Measurements from ENCODE around the gene CUL4B.
A peak's percentile ranks its signal among the peaks of the same experiment; 100 is the strongest.

Gene CUL4B

DNA sequence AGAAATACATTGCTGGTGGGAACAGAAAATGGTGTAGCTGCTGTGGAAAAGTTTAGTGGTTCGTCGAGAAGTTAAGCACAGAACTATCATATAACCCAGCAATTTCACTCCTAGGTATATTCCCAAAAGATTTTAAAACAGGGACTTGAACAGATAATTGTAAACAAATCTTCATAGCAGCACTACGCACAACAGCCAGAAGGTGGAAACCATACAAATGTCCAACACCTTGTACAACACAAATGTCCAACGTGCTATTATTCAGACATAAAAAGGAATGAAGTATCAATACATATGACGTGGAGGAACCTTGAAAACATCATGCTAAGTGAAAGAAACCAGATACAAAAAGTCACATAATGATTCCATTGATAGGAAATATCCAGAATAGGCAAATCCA is 37.9 kb downstream of the CUL4B start:
- no peaks in the 10 kb centered on the region for H3K4me1 ChIP-seq (ENCODE audit: control extremely low read depth in 1 of 4, control insufficient read depth in 4 of 4, insufficient read depth in 4 of 4, low read length in 3 of 4)
- peaks cover 0 to 4% (median 0%) of the 10 kb centered on the region in 5 experiments for H3K9me3 ChIP-seq (ENCODE audit: control extremely low read depth in 1 of 5, control insufficient read depth in 4 of 5, insufficient read depth in 2 of 5, low read depth in 1 of 5, low read length in 4 of 5)
- 76% methylated on average over 4 of the region's 5 CpGs for WGBS (ENCODE audit: insufficient coverage)
- no peak for DNase-seq
- ChIA-PET CTCF (no interaction called here), POLR2A (no interaction called here)
- H3K27me3 ChIP-seq (replicated peaks in 2 of 5; ENCODE audit: control insufficient read depth in 4 of 5, insufficient read depth in 5 of 5, low read length in 4 of 5): no peaks in the 10 kb centered on the region
- H3K27ac ChIP-seq (ENCODE audit: insufficient read depth in 1 of 2, low read depth in 1 of 2, low read length in 2 of 2, poor library complexity in 1 of 2, severe bottlenecking in 2 of 2): no peak overlapping the region
- peaks cover 0 to 19% (median 1%) of the 10 kb centered on the region in 4 experiments for H3K36me3 ChIP-seq (ENCODE audit: control insufficient read depth in 4 of 4, insufficient read depth in 4 of 4, low read length in 3 of 4)
- no peak overlapping the region for H3K4me3 ChIP-seq (ENCODE audit: control insufficient read depth in 1 of 7, extremely low read depth in 1 of 7, insufficient read depth in 4 of 7, low read depth in 2 of 7, low read length in 6 of 7)

DNA sequence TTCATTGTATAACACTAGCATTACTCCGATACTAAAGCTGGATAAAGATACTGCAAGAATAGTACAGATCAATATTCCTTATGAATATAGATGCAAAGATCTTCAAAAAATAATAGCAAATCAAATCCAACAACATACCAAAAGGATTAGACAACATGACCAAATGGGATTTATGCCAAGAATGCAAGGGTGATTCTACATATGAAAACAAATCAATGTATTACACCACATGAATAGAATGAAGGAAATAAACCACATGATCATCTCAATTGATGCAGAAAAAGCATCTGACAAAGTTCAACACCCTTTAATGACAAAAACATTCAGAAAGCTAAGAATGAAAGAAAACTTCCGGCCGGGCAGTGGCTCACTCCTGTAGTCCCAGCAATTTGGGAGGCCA is 42.8 kb downstream of the CUL4B start:
- CTCF ChIA-PET: no interaction called here
- no peak overlapping the region for H3K27ac ChIP-seq (ENCODE audit: insufficient read depth in 1 of 2, low read depth in 1 of 2, low read length in 2 of 2, poor library complexity in 1 of 2, severe bottlenecking in 2 of 2)
- WGBS (ENCODE audit: insufficient coverage): 80% methylated on average over 2 of the region's 3 CpGs
- H3K27me3 ChIP-seq (replicated peaks in 2 of 5; ENCODE audit: control insufficient read depth in 4 of 5, insufficient read depth in 5 of 5, low read length in 4 of 5): peaks cover 0 to 5% (median 0%) of the 10 kb centered on the region in 5 experiments
- H3K4me3 ChIP-seq (ENCODE audit: control insufficient read depth in 1 of 7, extremely low read depth in 1 of 7, insufficient read depth in 4 of 7, low read depth in 2 of 7, low read length in 6 of 7): no peak overlapping the region
- H3K4me1 ChIP-seq (ENCODE audit: control extremely low read depth in 1 of 4, control insufficient read depth in 4 of 4, insufficient read depth in 4 of 4, low read length in 3 of 4): no peaks in the 10 kb centered on the region
- H3K9me3 ChIP-seq (ENCODE audit: control extremely low read depth in 1 of 5, control insufficient read depth in 4 of 5, insufficient read depth in 2 of 5, low read depth in 1 of 5, low read length in 4 of 5): peaks cover 0 to 2% (median 0%) of the 10 kb centered on the region in 5 experiments
- POLR2A ChIA-PET: no interaction called here
- no peak for DNase-seq
- peaks cover 0 to 4% (median 0%) of the 10 kb centered on the region in 4 experiments for H3K36me3 ChIP-seq (ENCODE audit: control insufficient read depth in 4 of 4, insufficient read depth in 4 of 4, low read length in 3 of 4)

DNA sequence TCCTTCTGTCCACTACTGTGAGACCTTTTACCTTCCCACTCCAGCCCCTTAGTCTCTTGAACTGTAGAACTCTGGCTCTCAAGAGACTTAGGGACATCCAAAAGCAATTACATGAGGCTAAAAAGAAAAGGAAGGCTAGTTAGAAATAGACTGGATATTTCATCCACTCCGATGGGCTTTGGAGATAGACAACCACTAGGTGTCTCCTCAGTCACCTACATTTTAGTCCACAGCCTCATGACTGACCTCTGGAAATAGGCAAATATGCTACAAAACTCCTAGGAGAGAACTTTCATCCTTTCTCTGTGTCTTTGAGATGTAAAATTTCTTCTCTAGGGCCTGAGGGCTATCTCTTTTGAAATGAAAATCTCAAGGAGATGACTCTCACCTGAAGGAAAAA is 46.5 kb downstream of the CUL4B start:
- Histone ChIP-seq H3K27ac (ENCODE audit: insufficient read depth in 1 of 2, low read depth in 1 of 2, low read length in 2 of 2, poor library complexity in 1 of 2, severe bottlenecking in 2 of 2) (no peak overlapping the region), H3K4me3 (ENCODE audit: control insufficient read depth in 1 of 7, extremely low read depth in 1 of 7, insufficient read depth in 4 of 7, low read depth in 2 of 7, low read length in 6 of 7) (no peak overlapping the region), H3K27me3 (replicated peaks in 2 of 5; ENCODE audit: control insufficient read depth in 4 of 5, insufficient read depth in 5 of 5, low read length in 4 of 5) (peaks cover 0 to 5% (median 0%) of the 10 kb centered on the region in 5 experiments), H3K4me1 (ENCODE audit: control extremely low read depth in 1 of 4, control insufficient read depth in 4 of 4, insufficient read depth in 4 of 4, low read length in 3 of 4) (no peaks in the 10 kb centered on the region), H3K36me3 (ENCODE audit: control insufficient read depth in 4 of 4, insufficient read depth in 4 of 4, low read length in 3 of 4) (no peaks in the 10 kb centered on the region), H3K9me3 (ENCODE audit: control extremely low read depth in 1 of 5, control insufficient read depth in 4 of 5, insufficient read depth in 2 of 5, low read depth in 1 of 5, low read length in 4 of 5) (no peaks in the 10 kb centered on the region)
- DNase-seq: peak; percentile 17 to 34 (median 34)
- WGBS (ENCODE audit: insufficient coverage): 40% methylated on average over 1 of the region's 1 CpG
- ChIA-PET CTCF (interaction anchor here (0.8 to 1.7 kb wide), 5 partner anchors 15 to 151 kb away, joined by 3 to 6 read pairs (median 4); no protein-coding TSS in a partner anchor), POLR2A (no interaction called here)

DNA sequence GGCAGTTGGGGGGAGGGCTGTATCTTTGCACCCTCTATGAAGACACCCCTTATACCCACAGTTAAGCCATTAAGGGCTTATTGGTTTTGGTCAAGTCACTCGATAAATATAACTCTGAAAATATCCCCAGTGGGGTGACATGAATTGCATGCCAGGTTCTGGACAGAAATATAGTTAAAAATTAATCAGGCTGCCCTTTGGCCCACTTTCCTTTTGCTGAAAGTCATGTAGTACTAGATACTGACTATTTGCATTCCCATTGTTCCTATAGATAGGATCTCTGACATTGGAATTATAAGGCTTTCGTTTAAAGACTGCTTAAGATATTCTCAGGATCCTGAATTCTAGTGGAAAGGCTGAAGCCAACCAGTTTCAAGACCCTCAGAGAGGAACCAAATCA is 48.1 kb downstream of the CUL4B start:
- Histone ChIP-seq H3K9me3 (ENCODE audit: control extremely low read depth in 1 of 5, control insufficient read depth in 4 of 5, insufficient read depth in 2 of 5, low read depth in 1 of 5, low read length in 4 of 5) (no peaks in the 10 kb centered on the region), H3K27me3 (replicated peaks in 2 of 5; ENCODE audit: control insufficient read depth in 4 of 5, insufficient read depth in 5 of 5, low read length in 4 of 5) (peaks cover 0 to 5% (median 0%) of the 10 kb centered on the region in 5 experiments), H3K36me3 (ENCODE audit: control insufficient read depth in 4 of 4, insufficient read depth in 4 of 4, low read length in 3 of 4) (no peaks in the 10 kb centered on the region), H3K4me1 (ENCODE audit: control extremely low read depth in 1 of 4, control insufficient read depth in 4 of 4, insufficient read depth in 4 of 4, low read length in 3 of 4) (peaks cover 0 to 2% (median 0%) of the 10 kb centered on the region in 4 experiments), H3K4me3 (ENCODE audit: control insufficient read depth in 1 of 7, extremely low read depth in 1 of 7, insufficient read depth in 4 of 7, low read depth in 2 of 7, low read length in 6 of 7) (no peak overlapping the region), H3K27ac (ENCODE audit: insufficient read depth in 1 of 2, low read depth in 1 of 2, low read length in 2 of 2, poor library complexity in 1 of 2, severe bottlenecking in 2 of 2) (no peak overlapping the region)
- ChIA-PET CTCF (interaction anchor here (1.3 kb wide), 1 partner anchor 151 kb away, joined by 4 read pairs; no protein-coding TSS in a partner anchor), POLR2A (no interaction called here)
- no peak for DNase-seq
- WGBS (ENCODE audit: insufficient coverage): 100% methylated on average over 1 of the region's 2 CpGs

DNA sequence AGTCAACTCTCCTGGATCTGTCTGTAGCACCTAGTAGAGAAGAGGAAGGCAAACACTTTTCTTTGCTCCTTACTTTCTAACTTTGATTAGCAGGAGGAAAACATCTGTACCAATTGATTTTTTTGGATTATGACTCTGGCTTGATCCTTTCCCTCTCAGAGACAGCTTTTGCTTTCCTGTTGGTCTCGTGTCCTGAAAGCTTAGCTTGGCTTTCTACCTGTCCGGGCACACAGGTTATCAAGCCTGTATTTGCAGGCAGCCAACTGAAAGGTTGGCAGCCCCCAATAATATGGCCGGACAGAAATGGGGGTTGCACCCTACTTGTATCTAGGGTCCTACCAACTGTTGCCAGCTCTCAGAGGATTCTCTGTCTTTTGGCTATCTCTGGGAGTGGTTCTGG is 48.5 kb downstream of the CUL4B start:
- Histone ChIP-seq H3K27ac (ENCODE audit: insufficient read depth in 1 of 2, low read depth in 1 of 2, low read length in 2 of 2, poor library complexity in 1 of 2, severe bottlenecking in 2 of 2) (no peak overlapping the region), H3K27me3 (replicated peaks in 2 of 5; ENCODE audit: control insufficient read depth in 4 of 5, insufficient read depth in 5 of 5, low read length in 4 of 5) (peaks cover 0 to 5% (median 0%) of the 10 kb centered on the region in 5 experiments), H3K36me3 (ENCODE audit: control insufficient read depth in 4 of 4, insufficient read depth in 4 of 4, low read length in 3 of 4) (no peaks in the 10 kb centered on the region), H3K9me3 (ENCODE audit: control extremely low read depth in 1 of 5, control insufficient read depth in 4 of 5, insufficient read depth in 2 of 5, low read depth in 1 of 5, low read length in 4 of 5) (no peaks in the 10 kb centered on the region), H3K4me1 (ENCODE audit: control extremely low read depth in 1 of 4, control insufficient read depth in 4 of 4, insufficient read depth in 4 of 4, low read length in 3 of 4) (peaks cover 0 to 2% (median 0%) of the 10 kb centered on the region in 4 experiments), H3K4me3 (ENCODE audit: control insufficient read depth in 1 of 7, extremely low read depth in 1 of 7, insufficient read depth in 4 of 7, low read depth in 2 of 7, low read length in 6 of 7) (no peak overlapping the region)
- no peak for DNase-seq
- ChIA-PET CTCF (interaction anchor here (1.3 kb wide), 1 partner anchor 151 kb away, joined by 4 read pairs; no protein-coding TSS in a partner anchor), POLR2A (no interaction called here)
- 79% methylated on average over 2 of the region's 3 CpGs for WGBS (ENCODE audit: insufficient coverage)

DNA sequence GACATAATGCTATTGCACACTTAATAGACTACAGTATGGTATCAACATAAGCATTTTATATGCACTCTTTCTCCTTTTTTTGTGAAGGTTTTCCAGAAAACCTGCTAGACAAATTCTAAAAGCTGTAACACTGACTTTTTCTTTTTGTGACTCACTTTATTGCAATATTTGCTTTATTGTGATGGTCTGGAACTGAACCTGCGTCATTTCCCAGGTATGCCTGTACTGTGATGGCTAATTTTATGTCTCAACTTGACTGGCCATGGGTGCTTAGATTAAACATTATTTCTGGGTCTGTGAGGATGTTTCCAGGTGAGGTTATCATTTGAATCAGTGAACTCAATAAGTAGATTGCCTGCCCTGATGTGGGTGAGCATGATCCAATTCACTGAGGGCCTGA is 56.2 kb downstream of the CUL4B start:
- Histone ChIP-seq H3K9me3 (ENCODE audit: control extremely low read depth in 1 of 5, control insufficient read depth in 4 of 5, insufficient read depth in 2 of 5, low read depth in 1 of 5, low read length in 4 of 5) (no peaks in the 10 kb centered on the region), H3K27me3 (replicated peaks in 2 of 5; ENCODE audit: control insufficient read depth in 4 of 5, insufficient read depth in 5 of 5, low read length in 4 of 5) (peaks cover 0 to 2% (median 0%) of the 10 kb centered on the region in 5 experiments), H3K36me3 (ENCODE audit: control insufficient read depth in 4 of 4, insufficient read depth in 4 of 4, low read length in 3 of 4) (no peaks in the 10 kb centered on the region), H3K27ac (ENCODE audit: insufficient read depth in 1 of 2, low read depth in 1 of 2, low read length in 2 of 2, poor library complexity in 1 of 2, severe bottlenecking in 2 of 2) (no peak overlapping the region), H3K4me1 (ENCODE audit: control extremely low read depth in 1 of 4, control insufficient read depth in 4 of 4, insufficient read depth in 4 of 4, low read length in 3 of 4) (peaks cover 0 to 2% (median 0%) of the 10 kb centered on the region in 4 experiments), H3K4me3 (ENCODE audit: control insufficient read depth in 1 of 7, extremely low read depth in 1 of 7, insufficient read depth in 4 of 7, low read depth in 2 of 7, low read length in 6 of 7) (no peak overlapping the region)
- no CpG with 5 or more reads among the region's 1 CpG for WGBS (ENCODE audit: insufficient coverage)
- POLR2A ChIA-PET: no interaction called here
- CTCF ChIA-PET: no interaction called here
- DNase-seq: no peak

DNA sequence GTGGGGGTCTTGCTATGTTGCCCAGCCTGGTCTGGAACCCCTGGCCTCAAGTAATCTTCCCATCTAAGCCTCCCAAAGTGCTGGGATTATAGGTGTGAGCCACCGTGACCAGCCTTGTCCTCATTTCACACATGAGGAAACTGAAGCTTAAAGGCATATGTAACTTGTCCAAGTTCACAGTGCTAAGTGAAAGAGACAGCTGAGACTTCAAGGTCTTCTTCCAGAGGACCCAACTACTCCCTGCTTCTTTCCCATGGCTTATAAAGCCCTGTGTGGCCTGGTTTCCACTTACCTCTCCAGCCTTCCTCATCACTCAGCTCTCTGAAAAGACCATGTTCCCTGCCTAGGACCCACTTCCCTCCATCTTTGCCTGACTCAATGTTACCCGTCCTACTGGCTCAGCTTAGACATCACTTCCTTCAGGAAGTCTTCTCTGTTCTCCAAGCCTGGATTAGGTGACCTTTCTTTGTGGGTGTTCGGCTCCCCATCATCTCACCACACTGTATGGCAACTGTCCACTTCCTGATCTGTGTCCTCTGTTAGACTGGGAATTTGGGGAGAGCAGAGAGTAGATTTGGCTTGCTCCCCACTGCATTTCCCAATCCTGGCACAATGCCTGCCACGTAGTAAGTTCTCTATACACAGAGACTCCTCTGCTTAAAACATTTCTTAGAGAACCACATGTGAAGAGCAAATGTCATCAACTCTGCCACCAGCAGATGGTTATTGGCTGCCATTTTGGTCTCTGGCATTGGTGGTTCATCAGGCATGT is 61.3 kb downstream of the CUL4B start:
- Histone ChIP-seq H3K9me3 (ENCODE audit: control extremely low read depth in 1 of 5, control insufficient read depth in 4 of 5, insufficient read depth in 2 of 5, low read depth in 1 of 5, low read length in 4 of 5) (no peaks in the 10 kb centered on the region), H3K4me3 (ENCODE audit: control insufficient read depth in 1 of 7, extremely low read depth in 1 of 7, insufficient read depth in 4 of 7, low read depth in 2 of 7, low read length in 6 of 7) (no peak overlapping the region), H3K36me3 (ENCODE audit: control insufficient read depth in 4 of 4, insufficient read depth in 4 of 4, low read length in 3 of 4) (no peaks in the 10 kb centered on the region), H3K27ac (ENCODE audit: insufficient read depth in 1 of 2, low read depth in 1 of 2, low read length in 2 of 2, poor library complexity in 1 of 2, severe bottlenecking in 2 of 2) (no peak overlapping the region), H3K27me3 (replicated peaks in 2 of 5; ENCODE audit: control insufficient read depth in 4 of 5, insufficient read depth in 5 of 5, low read length in 4 of 5) (peaks cover 0 to 7% (median 0%) of the 10 kb centered on the region in 5 experiments), H3K4me1 (ENCODE audit: control extremely low read depth in 1 of 4, control insufficient read depth in 4 of 4, insufficient read depth in 4 of 4, low read length in 3 of 4) (no peaks in the 10 kb centered on the region)
- WGBS (ENCODE audit: insufficient coverage): 76% methylated on average over 3 of the region's 4 CpGs
- no peak for DNase-seq
- POLR2A ChIA-PET: no interaction called here
- CTCF ChIA-PET: interaction anchor here (1.0 to 1.7 kb wide), 3 partner anchors 15 to 271 kb away, joined by 3 to 5 read pairs (median 3); no protein-coding TSS in a partner anchor

Measured in common myeloid progenitor, CD34-positive (primary cell).